ENCODE data around the gene FLNC. TPM values are rescaled to one million over a fixed set of nuclear protein-coding genes. Genes with fewer than 3 reads are reported as not detected.

The FLNC gene
- total RNA-seq, 1 donor from 2014 or later, result 6.7 TPM

GRCh38 chr7:128852537-128853254 is 22.5 kb downstream of the FLNC start:
- no peaks in the 10 kb centered on the region for H3K9me3 ChIP-seq (ENCODE audit: low read depth)
- H3K27ac ChIP-seq, result no peak overlapping the region
- no peak for DNase-seq (ENCODE audit: low spot score)
- H3K36me3 ChIP-seq, result no peaks in the 10 kb centered on the region
- no peaks in the 10 kb centered on the region for H3K27me3 ChIP-seq
- TF ChIP-seq EZH2phosphoT487 (IDR thresholded peaks at IDR 0.05), result no peak
- TF ChIP-seq CTCF (IDR thresholded peaks at IDR 0.05), result no peak
- no peak for TF ChIP-seq EZH2 (IDR thresholded peaks at IDR 0.05)
- no peaks in the 10 kb centered on the region for H3F3A ChIP-seq (ENCODE audit: low read depth)
- no peak overlapping the region for H3K27ac Mint-ChIP-seq
- H2AFZ ChIP-seq (replicated peaks), result no peak overlapping the region
- peaks cover 8% of the 10 kb centered on the region for H3K27me3 Mint-ChIP-seq (ENCODE audit: insufficient read depth, low read depth)
- no peaks in the 10 kb centered on the region for H3K36me3 Mint-ChIP-seq
- no peaks in the 10 kb centered on the region for H4K20me1 ChIP-seq (ENCODE audit: low read depth)
- H3K79me2 ChIP-seq (ENCODE audit: low read depth), result no peaks in the 10 kb centered on the region
- no peaks in the 10 kb centered on the region for H3K4me1 ChIP-seq
- no peak overlapping the region for H3K4me3 Mint-ChIP-seq
- no peaks in the 10 kb centered on the region for H3K4me1 Mint-ChIP-seq
- H3K9ac ChIP-seq, result no peak overlapping the region
- H3K9me3 Mint-ChIP-seq, result no peaks in the 10 kb centered on the region
- H3K4me2 ChIP-seq, result no peak overlapping the region
- H3K4me3 ChIP-seq, result no peak overlapping the region

GRCh38 chr7:128853799-128854198 is 23.6 kb downstream of the FLNC start:
- no peaks in the 10 kb centered on the region for H3F3A ChIP-seq (ENCODE audit: low read depth)
- H3K9ac ChIP-seq, result no peak overlapping the region
- no peaks in the 10 kb centered on the region for H3K79me2 ChIP-seq (ENCODE audit: low read depth)
- no peak overlapping the region for H3K4me3 Mint-ChIP-seq
- H3K4me1 ChIP-seq, result no peaks in the 10 kb centered on the region
- H3K36me3 ChIP-seq, result no peaks in the 10 kb centered on the region
- H3K36me3 Mint-ChIP-seq, result no peaks in the 10 kb centered on the region
- no peaks in the 10 kb centered on the region for H4K20me1 ChIP-seq (ENCODE audit: low read depth)
- H3K27ac ChIP-seq, result no peak overlapping the region
- H3K9me3 ChIP-seq (ENCODE audit: low read depth), result no peaks in the 10 kb centered on the region
- no peaks in the 10 kb centered on the region for H3K9me3 Mint-ChIP-seq
- no peaks in the 10 kb centered on the region for H3K27me3 ChIP-seq
- no peaks in the 10 kb centered on the region for H3K4me1 Mint-ChIP-seq
- TF ChIP-seq EZH2 (IDR thresholded peaks at IDR 0.05) (no peak), CTCF (IDR thresholded peaks at IDR 0.05) (no peak), EZH2phosphoT487 (IDR thresholded peaks at IDR 0.05) (no peak)
- H3K4me2 ChIP-seq, result no peak overlapping the region
- peaks cover 8% of the 10 kb centered on the region for H3K27me3 Mint-ChIP-seq (ENCODE audit: insufficient read depth, low read depth)
- H3K27ac Mint-ChIP-seq, result no peak overlapping the region
- DNase-seq (ENCODE audit: low spot score), result no peak
- H2AFZ ChIP-seq (replicated peaks), result no peak overlapping the region
- no peak overlapping the region for H3K4me3 ChIP-seq

- Histone ChIP-seq H3K27me3 (no peaks in the 10 kb centered on the region), H2AFZ (replicated peaks) (no peak overlapping the region), H4K20me1 (ENCODE audit: low read depth) (no peaks in the 10 kb centered on the region), H3K27ac (no peak overlapping the region), H3K9ac (no peak overlapping the region), H3K79me2 (ENCODE audit: low read depth) (no peaks in the 10 kb centered on the region), H3K36me3 (no peaks in the 10 kb centered on the region), H3F3A (ENCODE audit: low read depth) (no peaks in the 10 kb centered on the region), H3K9me3 (ENCODE audit: low read depth) (no peaks in the 10 kb centered on the region), H3K4me2 (no peak overlapping the region), H3K4me1 (no peaks in the 10 kb centered on the region), H3K4me3 (no peak overlapping the region)
- H3K27me3 Mint-ChIP-seq (ENCODE audit: insufficient read depth, low read depth), result peaks cover 11% of the 10 kb centered on the region
- H3K27ac Mint-ChIP-seq, result no peak overlapping the region
- no peaks in the 10 kb centered on the region for H3K9me3 Mint-ChIP-seq
- peaks cover 3% of the 10 kb centered on the region for H3K4me1 Mint-ChIP-seq
- no peak overlapping the region for H3K4me3 Mint-ChIP-seq
- TF ChIP-seq EZH2phosphoT487 (IDR thresholded peaks at IDR 0.05) (no peak), CTCF (IDR thresholded peaks at IDR 0.05) (no peak), EZH2 (IDR thresholded peaks at IDR 0.05) (no peak)
- DNase-seq (ENCODE audit: low spot score), result no peak
- no peaks in the 10 kb centered on the region for H3K36me3 Mint-ChIP-seq
Measured at GRCh38 chr7:128854396-128854795, 24.2 kb downstream of the FLNC start.
